Body of pancreas (tissue), 4 donors: ENCODE measurements around the gene SPATA46. TPM values are rescaled to one million over a fixed set of nuclear protein-coding genes. Genes with fewer than 3 reads are reported as not detected.
"Not testable (repeated sequence)": the region's sequence is repeated elsewhere in the genome, so short reads cannot be mapped to it uniquely, and the experiment has no call there.

Source experiments
- ATAC-seq: fragments of 150-250 bp; one replicate; pipeline ENCODE4 v1.9.1; 2016
- DNase-seq, 4 donors: peaks; one replicate each; pipeline ENCODE4 v3.0.0-alpha.2; 2019
- H3K27ac ChIP-seq, 4 donors: fragments of 200-600 bp; sonication (generic); 1 replicate in 3 of 4; 2 replicates in 1 of 4; pipeline versions ENCODE4 v1.5.1 to v1.6.1; 2016 to 2019; ENCODE audit warnings: mild to moderate bottlenecking in 1 of 4, mixed read lengths in 1 of 4, moderate library complexity in 1 of 4
- H3K27me3 ChIP-seq, 2 donors: fragments of 200-600 bp; sonication (generic); one replicate each; pipeline ENCODE4 v1.6.0; 2016; ENCODE audit warnings: mild to moderate bottlenecking in 1 of 2
- H3K36me3 ChIP-seq, 2 donors: fragments of 200-600 bp; sonication (generic); replicated peaks in 1 of 2; 2 replicates each; pipeline ENCODE4 v1.5.1; 2016; ENCODE audit warnings: low read depth in 2 of 2; ENCODE audit not compliant: insufficient read depth in 1 of 2
- H3K4me1 ChIP-seq: fragments of 200-600 bp; sonication (generic); one replicate; pipeline ENCODE4 v1.6.0; 2016
- H3K4me3 ChIP-seq, 2 donors: fragments of 200-600 bp; sonication (generic); 1 replicate in 1 of 2; 2 replicates in 1 of 2; pipeline ENCODE4 v1.5.1; 2016 to 2019
- H3K9me3 ChIP-seq, 3 donors: fragments of 200-600 bp; sonication (generic); 1 replicate in 2 of 3; 2 replicates in 1 of 3; pipeline ENCODE4 v1.5.1; 2016
- POLR2A ChIP-seq, 3 donors: fragments of 450-650 bp; IDR thresholded peaks; one replicate each; pipeline ENCODE4 v1.6.1; 2016; ENCODE audit warnings: antibody characterized with exemption in 3 of 3, mild to moderate bottlenecking in 2 of 3
- WGBS, 2 donors: methylation state at CpG; one replicate each; pipeline ENCODE4 v1.1.5; 2017; 5-methylcytosine and 5-hydroxymethylcytosine counted together
- intact Hi-C: fragments of 100-400 bp; cut with DNase I; formaldehyde crosslinking; loops from one replicate; pipeline ENCODE4 v1.15.1; 2023
- total RNA-seq, 2 donors: library from RNA; depleted of rRNA; stranded (reverse); fragments of >200 nt; gene quantifications; one replicate each; pipeline ENCODE4 v1.1.0, GENCODE V29; 2016
- TF ChIP-seq, protein P1 (sequence below), 7 experiments: fragments of 450-650 bp in 4 of 7; fragments of 200-600 bp in 3 of 7; sonication (generic) in 3 of 7; IDR thresholded peaks; one replicate each; pipeline ENCODE4 v1.5.1; 2016 to 2019; ENCODE audit warnings: antibody characterized with exemption in 7 of 7

SPATA46 gene, protein sequence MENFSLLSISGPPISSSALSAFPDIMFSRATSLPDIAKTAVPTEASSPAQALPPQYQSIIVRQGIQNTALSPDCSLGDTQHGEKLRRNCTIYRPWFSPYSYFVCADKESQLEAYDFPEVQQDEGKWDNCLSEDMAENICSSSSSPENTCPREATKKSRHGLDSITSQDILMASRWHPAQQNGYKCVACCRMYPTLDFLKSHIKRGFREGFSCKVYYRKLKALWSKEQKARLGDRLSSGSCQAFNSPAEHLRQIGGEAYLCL
- total RNA-seq = not detected

DNA sequence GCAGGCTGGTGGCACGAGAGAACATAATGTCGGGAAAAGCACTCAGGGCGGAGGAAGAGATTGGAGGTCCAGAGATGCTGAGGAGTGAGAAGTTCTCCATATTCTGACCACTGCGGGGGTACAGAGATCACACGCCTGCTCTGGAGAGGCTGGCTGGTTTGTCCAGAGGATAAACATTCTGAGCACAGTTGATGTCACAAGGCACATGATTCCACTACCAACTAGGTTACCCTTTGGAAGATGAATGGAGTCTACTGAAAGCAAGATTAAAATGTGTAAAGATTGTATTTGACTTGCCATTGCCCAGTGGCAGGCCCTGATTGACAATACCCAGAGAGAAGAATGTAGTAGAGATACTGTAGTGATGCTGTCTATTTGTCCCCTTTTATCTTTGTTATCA lies at the start of gene SPATA46:
Gene SPATA46, minus strand, starts transcription at position 164 of the 400 bp plus-strand sequence. Its CDS starts 64 bp downstream, at position 100.
- Histone ChIP-seq H3K4me1 (no peaks in the 10 kb centered on the region), H3K9me3 (no peaks in the 10 kb centered on the region), H3K27me3 (no peaks in the 10 kb centered on the region), H3K36me3 (no peaks in the 10 kb centered on the region), H3K4me3 (no peak within 1 kb of the TSS), H3K27ac (no peak within 1 kb of the TSS)
- WGBS, 2 donors = 87 to 95% methylated on average over 5 of the region's 5 CpGs
- ATAC-seq (no peak), DNase-seq (no peak)
- intact Hi-C loops = no loop called here
- TF ChIP-seq, protein P1, sequence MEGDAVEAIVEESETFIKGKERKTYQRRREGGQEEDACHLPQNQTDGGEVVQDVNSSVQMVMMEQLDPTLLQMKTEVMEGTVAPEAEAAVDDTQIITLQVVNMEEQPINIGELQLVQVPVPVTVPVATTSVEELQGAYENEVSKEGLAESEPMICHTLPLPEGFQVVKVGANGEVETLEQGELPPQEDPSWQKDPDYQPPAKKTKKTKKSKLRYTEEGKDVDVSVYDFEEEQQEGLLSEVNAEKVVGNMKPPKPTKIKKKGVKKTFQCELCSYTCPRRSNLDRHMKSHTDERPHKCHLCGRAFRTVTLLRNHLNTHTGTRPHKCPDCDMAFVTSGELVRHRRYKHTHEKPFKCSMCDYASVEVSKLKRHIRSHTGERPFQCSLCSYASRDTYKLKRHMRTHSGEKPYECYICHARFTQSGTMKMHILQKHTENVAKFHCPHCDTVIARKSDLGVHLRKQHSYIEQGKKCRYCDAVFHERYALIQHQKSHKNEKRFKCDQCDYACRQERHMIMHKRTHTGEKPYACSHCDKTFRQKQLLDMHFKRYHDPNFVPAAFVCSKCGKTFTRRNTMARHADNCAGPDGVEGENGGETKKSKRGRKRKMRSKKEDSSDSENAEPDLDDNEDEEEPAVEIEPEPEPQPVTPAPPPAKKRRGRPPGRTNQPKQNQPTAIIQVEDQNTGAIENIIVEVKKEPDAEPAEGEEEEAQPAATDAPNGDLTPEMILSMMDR (IDR thresholded peaks at IDR 0.05) = no peak
- TF ChIP-seq POLR2A (IDR thresholded peaks at IDR 0.05) = no peak

GRCh38 chr1:162422662-162423375 lies 46.2 kb upstream of the SPATA46 start:
- Histone ChIP-seq H3K4me3 (no peak overlapping the region), H3K36me3 (no peaks in the 10 kb centered on the region), H3K9me3 (no peaks in the 10 kb centered on the region), H3K4me1 (no peaks in the 10 kb centered on the region), H3K27ac (no peak overlapping the region), H3K27me3 (no peaks in the 10 kb centered on the region)
- DNase-seq (no peak), ATAC-seq (no peak)
- 81 to 92% methylated on average over 6 to 10 of the region's 10 CpGs for WGBS, 2 donors
- TF ChIP-seq, protein P1 (IDR thresholded peaks at IDR 0.05) = no peak
- TF ChIP-seq POLR2A (IDR thresholded peaks at IDR 0.05) = no peak
- intact Hi-C loops = no loop called here

- no peaks in the 10 kb centered on the region for H3K4me1 ChIP-seq
- WGBS, 2 donors = 34 to 35% methylated on average over 5 of the region's 5 CpGs
Measured at GRCh38 chr1:162421258-162422164, 44.9 kb upstream of the SPATA46 start.

DNA sequence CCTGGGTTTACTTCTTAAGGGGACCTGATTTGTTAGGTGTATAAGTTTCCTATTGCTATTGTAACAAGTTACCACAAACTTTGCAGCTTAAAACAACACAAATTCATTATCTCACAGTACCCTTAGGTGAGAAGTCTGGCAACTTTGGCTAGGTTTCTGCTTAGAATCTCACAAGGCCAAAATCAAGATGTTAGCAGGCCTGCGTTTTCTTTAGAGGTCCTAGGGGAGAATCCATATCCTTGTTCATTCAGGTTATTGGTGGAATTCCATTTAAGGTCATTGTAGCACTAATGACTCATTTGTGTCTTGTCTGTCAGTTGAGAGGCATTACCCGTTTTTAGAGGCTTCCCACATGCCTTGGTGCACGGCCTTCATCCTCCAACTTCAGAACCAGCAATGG lies 43.5 kb upstream of the SPATA46 start:
- Histone ChIP-seq H3K4me1 (no peaks in the 10 kb centered on the region), H3K27ac (no peak overlapping the region), H3K4me3 (no peak overlapping the region), H3K36me3 (no peaks in the 10 kb centered on the region), H3K9me3 (no peaks in the 10 kb centered on the region), H3K27me3 (no peaks in the 10 kb centered on the region)
- WGBS, 2 donors = 87 to 97% methylated on average over 3 of the region's 3 CpGs
- TF ChIP-seq POLR2A (IDR thresholded peaks at IDR 0.05) = no peak
- TF ChIP-seq, protein P1 (IDR thresholded peaks at IDR 0.05) = no peak
- DNase-seq (no peak), ATAC-seq (no peak)
- intact Hi-C loops = no loop called here

More at GRCh38 chr1:162421258-162422164, 44.9 kb upstream of the SPATA46 start:
- no peaks in the 10 kb centered on the region for H3K27me3 ChIP-seq
- no peak overlapping the region for H3K4me3 ChIP-seq
- intact Hi-C loops = no loop called here
- DNase-seq = no peak
- H3K27ac ChIP-seq = no peak overlapping the region
- no peak for TF ChIP-seq POLR2A (IDR thresholded peaks at IDR 0.05)
- H3K36me3 ChIP-seq = no peaks in the 10 kb centered on the region
- no peak for ATAC-seq
- no peaks in the 10 kb centered on the region for H3K9me3 ChIP-seq

GRCh38 chr1:162419450-162419931 lies 42.8 kb upstream of the SPATA46 start:
- H3K4me3 ChIP-seq, DNase-seq, intact Hi-C loops, H3K27me3 ChIP-seq, H3K27ac ChIP-seq, H3K9me3 ChIP-seq, H3K4me1 ChIP-seq, H3K36me3 ChIP-seq, ATAC-seq: not testable (repeated sequence)
- 60 to 80% methylated on average over 9 of the region's 9 CpGs for WGBS, 2 donors

GRCh38 chr1:162418584-162418983 lies 41.9 kb upstream of the SPATA46 start:
- ATAC-seq, H3K27ac ChIP-seq, H3K27me3 ChIP-seq, H3K9me3 ChIP-seq, DNase-seq, H3K4me3 ChIP-seq, H3K4me1 ChIP-seq, H3K36me3 ChIP-seq, intact Hi-C loops: not testable (repeated sequence)
- 65 to 85% methylated on average over 6 to 7 of the region's 7 CpGs for WGBS, 2 donors
